ENCODE results near the gene MARCKSL1. TPM values are rescaled to one million over a fixed set of nuclear protein-coding genes. Genes with fewer than 3 reads are reported as not detected.
"Not testable (repeated sequence)": the region's sequence is repeated elsewhere in the genome, so short reads cannot be mapped to it uniquely, and the experiment has no call there.

MARCKSL1 gene
- total RNA-seq, 1 donor from 2014 or later = 10.0 TPM

- TF ChIP-seq, protein P1, sequence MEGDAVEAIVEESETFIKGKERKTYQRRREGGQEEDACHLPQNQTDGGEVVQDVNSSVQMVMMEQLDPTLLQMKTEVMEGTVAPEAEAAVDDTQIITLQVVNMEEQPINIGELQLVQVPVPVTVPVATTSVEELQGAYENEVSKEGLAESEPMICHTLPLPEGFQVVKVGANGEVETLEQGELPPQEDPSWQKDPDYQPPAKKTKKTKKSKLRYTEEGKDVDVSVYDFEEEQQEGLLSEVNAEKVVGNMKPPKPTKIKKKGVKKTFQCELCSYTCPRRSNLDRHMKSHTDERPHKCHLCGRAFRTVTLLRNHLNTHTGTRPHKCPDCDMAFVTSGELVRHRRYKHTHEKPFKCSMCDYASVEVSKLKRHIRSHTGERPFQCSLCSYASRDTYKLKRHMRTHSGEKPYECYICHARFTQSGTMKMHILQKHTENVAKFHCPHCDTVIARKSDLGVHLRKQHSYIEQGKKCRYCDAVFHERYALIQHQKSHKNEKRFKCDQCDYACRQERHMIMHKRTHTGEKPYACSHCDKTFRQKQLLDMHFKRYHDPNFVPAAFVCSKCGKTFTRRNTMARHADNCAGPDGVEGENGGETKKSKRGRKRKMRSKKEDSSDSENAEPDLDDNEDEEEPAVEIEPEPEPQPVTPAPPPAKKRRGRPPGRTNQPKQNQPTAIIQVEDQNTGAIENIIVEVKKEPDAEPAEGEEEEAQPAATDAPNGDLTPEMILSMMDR (IDR thresholded peaks at IDR 0.05; ENCODE audit: borderline replicate concordance) = no peak
- no peak for DNase-seq
- H3K27me3 ChIP-seq (ENCODE audit: low read depth) = no peaks in the 10 kb centered on the region
- H3K4me3 ChIP-seq = no peak overlapping the region
- no peak overlapping the region for H3K27ac ChIP-seq (replicated peaks)
- intact Hi-C loops (cut with micrococcal nuclease) = no loop called here
- H3K36me3 ChIP-seq = peaks cover 37% of the 10 kb centered on the region
- H3K4me1 ChIP-seq = peaks cover 14% of the 10 kb centered on the region
- H3K9me3 ChIP-seq (replicated peaks) = peaks cover 6% of the 10 kb centered on the region
Measured at GRCh38 chr1:32305310-32305709, 30.7 kb downstream of the MARCKSL1 start.

DNA sequence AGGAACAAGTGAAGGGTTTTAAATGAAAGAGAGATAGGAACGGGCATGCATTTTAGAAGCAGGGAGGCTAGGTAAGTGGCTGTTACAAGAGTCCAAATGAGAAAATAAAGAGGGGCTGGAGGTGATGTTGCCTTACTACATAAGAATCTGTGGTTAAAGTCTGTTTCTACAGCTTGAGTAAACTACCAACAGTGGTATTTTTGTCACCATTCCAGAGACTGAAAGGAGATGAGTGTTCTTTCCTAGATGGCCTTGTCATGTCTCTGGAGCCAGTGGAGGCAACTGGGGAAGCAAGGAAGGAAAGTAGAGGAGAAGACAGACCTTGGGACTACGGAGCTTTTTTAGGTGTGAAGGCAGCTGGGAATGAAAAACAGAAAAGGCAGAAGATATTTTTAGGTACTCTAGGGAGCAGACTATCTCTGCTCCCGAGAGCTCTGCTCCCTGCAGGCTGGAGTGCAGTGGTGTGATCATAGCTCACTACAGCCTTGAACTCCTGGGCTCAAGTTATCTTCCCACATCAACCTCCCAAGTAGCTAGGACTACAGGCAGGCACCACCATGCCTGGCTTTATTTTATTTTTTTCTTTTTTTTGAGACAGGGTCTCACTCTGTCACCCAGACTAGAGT, 31.9 kb downstream of the MARCKSL1 start:
- Histone ChIP-seq H3K4me1 (peaks cover 14% of the 10 kb centered on the region), H3K9me3 (replicated peaks) (peaks cover 6% of the 10 kb centered on the region), H3K36me3 (peaks cover 37% of the 10 kb centered on the region), H3K27ac (replicated peaks) (peak overlapping the region; percentile 13), H3K27me3 (ENCODE audit: low read depth) (no peaks in the 10 kb centered on the region), H3K4me3 (no peak overlapping the region)
- DNase-seq = no peak
- TF ChIP-seq, protein P1 (IDR thresholded peaks at IDR 0.05; ENCODE audit: borderline replicate concordance) = peak; percentile 20
- intact Hi-C loops (cut with micrococcal nuclease) = no loop called here

DNA sequence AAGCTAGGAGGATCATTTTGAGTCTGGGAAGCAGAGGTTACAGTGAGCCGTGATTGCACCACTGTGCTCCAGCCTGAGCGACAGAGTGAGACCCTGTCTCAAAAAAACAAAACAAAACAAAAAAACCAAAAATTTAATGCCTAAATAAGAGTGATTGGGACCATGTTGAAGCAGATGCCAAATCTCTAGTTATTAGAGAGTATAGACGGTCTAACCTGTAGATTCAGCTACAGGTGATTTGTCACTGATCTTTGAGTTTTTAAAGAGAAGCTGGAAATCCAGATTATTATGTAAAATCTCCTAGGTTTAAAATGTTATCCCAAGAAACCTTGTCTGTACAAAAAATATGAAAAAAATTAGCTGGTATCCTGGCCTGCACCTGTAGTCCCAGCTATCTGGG, 32.7 kb downstream of the MARCKSL1 start:
- Histone ChIP-seq H3K27ac (replicated peaks) (no peak overlapping the region), H3K4me1 (peaks cover 8% of the 10 kb centered on the region), H3K36me3 (peaks cover 37% of the 10 kb centered on the region), H3K27me3 (ENCODE audit: low read depth) (no peaks in the 10 kb centered on the region), H3K4me3 (no peak overlapping the region), H3K9me3 (replicated peaks) (peaks cover 6% of the 10 kb centered on the region)
- DNase-seq = no peak
- intact Hi-C loops (cut with micrococcal nuclease) = no loop called here
- TF ChIP-seq, protein P1 (IDR thresholded peaks at IDR 0.05; ENCODE audit: borderline replicate concordance) = no peak

GRCh38 chr1:32299327-32299726, 36.7 kb downstream of the MARCKSL1 start:
- Histone ChIP-seq H3K9me3 (replicated peaks) (no peaks in the 10 kb centered on the region), H3K27ac (replicated peaks) (no peak overlapping the region), H3K4me3 (no peak overlapping the region), H3K27me3 (ENCODE audit: low read depth) (no peaks in the 10 kb centered on the region), H3K36me3 (peaks cover 20% of the 10 kb centered on the region), H3K4me1 (peaks cover 9% of the 10 kb centered on the region)
- DNase-seq = no peak
- TF ChIP-seq, protein P1 (IDR thresholded peaks at IDR 0.05; ENCODE audit: borderline replicate concordance) = no peak
- intact Hi-C loops (cut with micrococcal nuclease) = no loop called here

GRCh38 chr1:32298211-32298610, 37.8 kb downstream of the MARCKSL1 start:
- H3K4me1 ChIP-seq; H3K27ac ChIP-seq (replicated peaks); H3K4me3 ChIP-seq; intact Hi-C loops (cut with micrococcal nuclease); H3K36me3 ChIP-seq; DNase-seq; H3K9me3 ChIP-seq (replicated peaks); H3K27me3 ChIP-seq (ENCODE audit: low read depth): not testable (repeated sequence)

GRCh38 chr1:32291708-32292538, 44.1 kb downstream of the MARCKSL1 start, which contains the start of gene HDAC1:
Gene HDAC1 (plus strand): TSS chr1:32292083. CDS start chr1:32292170, 87 bp downstream.
- peak within 1 kb of the TSS; percentile 88 for H3K4me3 ChIP-seq
- H3K36me3 ChIP-seq = no peaks in the 10 kb centered on the region
- H3K4me1 ChIP-seq = peaks cover 26% of the 10 kb centered on the region
- TF ChIP-seq, protein P1 (IDR thresholded peaks at IDR 0.05; ENCODE audit: borderline replicate concordance) = no peak
- H3K9me3 ChIP-seq (replicated peaks) = no peaks in the 10 kb centered on the region
- intact Hi-C loops (cut with micrococcal nuclease) = no loop called here
- peak; percentile 97 for DNase-seq
- peak within 1 kb of the TSS; percentile 88 for H3K27ac ChIP-seq (replicated peaks)
- no peaks in the 10 kb centered on the region for H3K27me3 ChIP-seq (ENCODE audit: low read depth)
